CD4-positive, alpha-beta T cell (primary cell): ENCODE data around the gene KIF5C. TPM values are rescaled to one million over a fixed set of nuclear protein-coding genes. Genes with fewer than 3 reads are reported as not detected.

Source experiments
- ATAC-seq: fragments of 200-7000 bp; cut with Tn5 transposase; one replicate; pipeline ENCODE4 v1.10.0; 2022; ENCODE audit warnings: mild to moderate bottlenecking; ENCODE audit not compliant: poor library complexity
- CTCF ChIA-PET: fragments of 350-600 bp; sonication (Branson Sonifier 250); formaldehyde crosslinking; loops from one replicate; lab custom pipeline; 2021; ENCODE audit warnings: antibody characterized with exemption, inconsistent platforms; lab: Charles Lee
- POLR2A ChIA-PET: fragments of 350-600 bp; sonication (Branson Sonifier 250); formaldehyde crosslinking; loops from one replicate; lab custom pipeline; 2021; ENCODE audit warnings: antibody characterized with exemption, inconsistent platforms; lab: Charles Lee
- DNase-seq, 14 experiments: peaks; one replicate each; pipeline ENCODE4 v3.0.0-alpha.2; 2013 to 2020; ENCODE audit warnings: mixed read lengths in 2 of 14
- H3K27ac ChIP-seq, 2 donors: one replicate each; pipeline versions ENCODE4 v1.5.1 to v1.7.0; 2013; ENCODE audit warnings: low read length in 2 of 2, low read depth in 1 of 2, mild to moderate bottlenecking in 1 of 2
- H3K27me3 ChIP-seq, 2 experiments: 1 replicate in 1 of 2; 2 replicates in 1 of 2; pipeline versions ENCODE4 v1.6.1 to v1.7.0; 2013; ENCODE audit warnings: low read length in 2 of 2, control low read depth in 1 of 2, mild to moderate bottlenecking in 1 of 2, moderate library complexity in 1 of 2; ENCODE audit not compliant: insufficient read depth in 2 of 2, control insufficient read depth in 1 of 2
- H3K36me3 ChIP-seq: one replicate; pipeline ENCODE4 v1.6.1; 2013; ENCODE audit warnings: low read length, control low read depth; ENCODE audit not compliant: insufficient read depth
- H3K4me1 ChIP-seq: one replicate; pipeline ENCODE4 v1.6.1; 2013; ENCODE audit warnings: low read length, control low read depth; ENCODE audit not compliant: insufficient read depth
- H3K4me3 ChIP-seq: one replicate; pipeline ENCODE4 v1.5.1; 2013; ENCODE audit warnings: mild to moderate bottlenecking, low read length, moderate library complexity
- H3K9me3 ChIP-seq, 2 experiments: 1 replicate in 1 of 2; 2 replicates in 1 of 2; pipeline versions ENCODE4 v1.6.1 to v1.7.0; 2013; ENCODE audit warnings: low read length in 2 of 2, mild to moderate bottlenecking in 2 of 2, control low read depth in 1 of 2, moderate library complexity in 1 of 2; ENCODE audit not compliant: control insufficient read depth in 1 of 2, insufficient read depth in 1 of 2
- H3K27ac Mint-ChIP-seq: one replicate; pipeline ENCODE4 v1.8.0; 2020; ENCODE audit warnings: mixed read lengths
- H3K27me3 Mint-ChIP-seq: one replicate; pipeline ENCODE4 v1.8.0; 2021; ENCODE audit warnings: mixed read lengths
- H3K36me3 Mint-ChIP-seq: one replicate; pipeline ENCODE4 v1.8.0; 2021; ENCODE audit warnings: low read depth, mixed read lengths
- H3K4me1 Mint-ChIP-seq: one replicate; pipeline ENCODE4 v1.8.0; 2021; ENCODE audit warnings: low read depth, mixed read lengths
- H3K4me3 Mint-ChIP-seq: one replicate; pipeline ENCODE4 v1.8.0; 2020; ENCODE audit warnings: mild to moderate bottlenecking, mixed read lengths
- H3K9me3 Mint-ChIP-seq: one replicate; pipeline ENCODE4 v1.8.0; 2020; ENCODE audit warnings: mixed read lengths
- CTCF ChIP-seq: fragments of 200-600 bp; IDR thresholded peaks from one replicate; pipeline ENCODE4 v1.8.0; 2022; ENCODE audit warnings: antibody characterized with exemption, mild to moderate bottlenecking
- intact Hi-C, 2 experiments: fragments of 100-400 bp; cut with DNase I in 1 of 2; cut with micrococcal nuclease in 1 of 2; formaldehyde crosslinking; loops; one replicate each; pipeline versions ENCODE4 v1.15.1 to v1.9.0; 2023 to 2025; cut with DNase I, micrococcal nuclease
- total RNA-seq, 174 experiments: library from RNA in 2 of 174; stranded (reverse) in 2 of 174; gene quantifications; one replicate each; pipeline ENCODE4 v1.2.3 and lab custom pipeline; 2021 to 2026

The KIF5C gene
- total RNA-seq, 2 experiments from 2014 or later = 7.3 to 8.1 TPM

DNA sequence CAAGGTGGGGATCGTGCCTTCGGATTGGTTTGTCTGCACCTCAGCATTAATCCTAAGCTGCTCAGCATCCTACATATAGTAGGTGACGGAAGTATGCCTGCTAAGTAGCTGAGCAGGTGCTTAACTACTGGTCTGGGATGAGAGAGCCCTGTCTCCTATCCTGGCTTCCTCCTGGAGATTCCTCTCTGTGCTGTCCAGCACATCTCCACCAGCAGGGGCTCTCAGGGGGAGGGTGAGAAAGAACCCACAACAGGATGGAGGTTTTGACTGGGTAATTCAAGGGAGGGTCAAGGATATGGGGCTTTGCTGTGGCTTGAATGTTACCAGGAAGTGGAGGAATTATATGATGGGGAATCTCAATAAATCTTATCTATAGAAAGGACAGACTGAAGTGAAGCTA is 45.4 kb upstream of the KIF5C start:
- H3K27me3 ChIP-seq = no peaks in the 10 kb centered on the region
- no peak overlapping the region for H3K27ac ChIP-seq
- no peak for TF ChIP-seq CTCF
- H3K36me3 ChIP-seq = no peaks in the 10 kb centered on the region
- intact Hi-C loops = no loop called here
- H3K9me3 ChIP-seq = peaks cover 0 to 3% of the 10 kb centered on the region in 2 experiments
- ChIA-PET CTCF (no interaction called here), POLR2A (no interaction called here)
- Mint-ChIP-seq H3K4me3 (no peak overlapping the region), H3K4me1 (no peaks in the 10 kb centered on the region), H3K36me3 (no peaks in the 10 kb centered on the region), H3K27me3 (peaks cover 9% of the 10 kb centered on the region), H3K27ac (no peak overlapping the region), H3K9me3 (no peaks in the 10 kb centered on the region)
- DNase-seq (no peak), ATAC-seq (no peak)
- H3K4me3 ChIP-seq = no peak overlapping the region
- no peaks in the 10 kb centered on the region for H3K4me1 ChIP-seq

DNA sequence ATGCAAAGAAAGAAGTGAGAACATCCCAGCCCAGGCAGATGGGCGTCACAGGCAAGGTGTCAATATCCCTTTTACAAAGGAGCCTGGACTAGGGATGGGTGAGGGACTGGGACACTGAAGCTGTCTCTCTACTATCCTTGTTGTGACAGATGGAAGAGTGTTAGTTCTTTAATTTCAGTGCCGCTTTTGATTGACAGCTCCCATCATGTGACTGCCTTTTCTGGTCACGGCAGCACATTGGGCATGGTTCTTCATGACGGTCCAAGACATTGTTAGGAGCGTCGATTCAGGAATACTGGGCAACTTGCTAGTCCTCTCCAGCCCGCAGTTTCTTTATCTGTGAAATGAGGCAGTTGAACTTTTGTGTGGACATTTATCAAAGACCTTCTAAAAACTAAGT is 42.4 kb upstream of the KIF5C start:
- Histone ChIP-seq H3K27ac (no peak overlapping the region), H3K27me3 (peaks cover 0 to 2% of the 10 kb centered on the region in 2 experiments), H3K4me3 (no peak overlapping the region), H3K36me3 (no peaks in the 10 kb centered on the region), H3K4me1 (no peaks in the 10 kb centered on the region), H3K9me3 (no peaks in the 10 kb centered on the region)
- Mint-ChIP-seq H3K27me3 (peaks cover 4% of the 10 kb centered on the region), H3K9me3 (no peaks in the 10 kb centered on the region), H3K36me3 (no peaks in the 10 kb centered on the region), H3K4me3 (no peak overlapping the region), H3K27ac (no peak overlapping the region), H3K4me1 (no peaks in the 10 kb centered on the region)
- no peak for DNase-seq
- ATAC-seq = no peak
- intact Hi-C loops = no loop called here
- TF ChIP-seq CTCF = no peak
- ChIA-PET CTCF (no interaction called here), POLR2A (no interaction called here)

DNA sequence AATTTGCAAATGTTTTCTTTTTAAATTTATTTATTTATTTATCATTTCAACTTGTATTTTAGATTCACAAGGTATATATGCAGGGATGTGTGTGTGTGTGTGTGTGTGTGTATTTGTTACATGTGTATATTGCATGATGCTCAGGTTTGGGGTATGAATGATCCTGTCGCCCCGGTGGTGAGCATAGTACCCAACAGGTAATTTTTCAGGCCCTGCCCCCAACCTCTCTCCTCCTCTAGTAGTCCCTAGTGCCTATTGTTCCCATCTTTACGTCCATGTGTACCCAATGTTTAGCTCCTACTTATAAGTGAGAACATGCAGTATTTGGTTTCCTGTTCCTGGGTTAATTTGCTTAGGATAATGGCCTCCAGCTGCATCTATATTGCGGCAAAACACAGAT is 33.0 kb upstream of the KIF5C start:
- ATAC-seq = no peak
- Histone ChIP-seq H3K27ac (no peak overlapping the region), H3K4me3 (no peak overlapping the region), H3K4me1 (no peaks in the 10 kb centered on the region), H3K36me3 (no peaks in the 10 kb centered on the region), H3K9me3 (peaks cover 0 to 11% of the 10 kb centered on the region in 2 experiments), H3K27me3 (no peaks in the 10 kb centered on the region)
- no peaks in the 10 kb centered on the region for H3K36me3 Mint-ChIP-seq
- no peak overlapping the region for H3K4me3 Mint-ChIP-seq
- H3K27me3 Mint-ChIP-seq = peaks cover 11% of the 10 kb centered on the region
- H3K27ac Mint-ChIP-seq = no peak overlapping the region
- TF ChIP-seq CTCF = no peak
- ChIA-PET POLR2A (no interaction called here), CTCF (no interaction called here)
- no peaks in the 10 kb centered on the region for H3K4me1 Mint-ChIP-seq
- H3K9me3 Mint-ChIP-seq = peaks cover 10% of the 10 kb centered on the region
- intact Hi-C loops = no loop called here
- DNase-seq = no peak
